Measurements from ENCODE around the gene RANBP10. TPM values are rescaled to one million over a fixed set of nuclear protein-coding genes. Genes with fewer than 3 reads are reported as not detected.
A peak's percentile ranks its signal among the peaks of the same experiment; 100 is the strongest.

RANBP10 gene
- total RNA-seq, 8 experiments from 2014 or later = 4.3 to 19.8 (median 7.6) TPM

GRCh38 chr16:67746846-67747245 is 59.5 kb downstream of the RANBP10 start:
- in situ Hi-C loops (cut with MboI; ENCODE audit: low pct_unique_long_range_greater_than_20kb in 2 of 9, low sequenced_read_pairs in 9 of 9, unreplicated experiment in 9 of 9) = no loop called here
- Histone ChIP-seq H3K4me3 (no peak overlapping the region), H3K4me1 (replicated peaks in 1 of 2) (no peaks in the 10 kb centered on the region), H3K27ac (no peak overlapping the region)
- ATAC-seq (replicated peaks in 6 of 8) = no peak

GRCh38 chr16:67741118-67741517 is 65.2 kb downstream of the RANBP10 start:
- 60 to 100% (median 95%) methylated on average over 1 to 2 of the region's 4 CpGs; no CpG with 5 or more reads in 6 of the 10 experiments for WGBS, 10 experiments

GRCh38 chr16:67740391-67740790 is 66.0 kb downstream of the RANBP10 start:
- Histone ChIP-seq H3K4me1 (replicated peaks in 1 of 2) (no peaks in the 10 kb centered on the region), H3K27ac (no peak overlapping the region), H3K4me3 (no peak overlapping the region)
- no peak for ATAC-seq (replicated peaks in 6 of 8)
- in situ Hi-C loops (cut with MboI; ENCODE audit: low pct_unique_long_range_greater_than_20kb in 2 of 9, low sequenced_read_pairs in 9 of 9, unreplicated experiment in 9 of 9) = no loop called here
- WGBS, 10 experiments = 89 to 100% (median 95%) methylated on average over 1 to 2 of the region's 3 CpGs; no CpG with 5 or more reads in 6 of the 10 experiments

More at GRCh38 chr16:67741118-67741517, 65.2 kb downstream of the RANBP10 start:
- Histone ChIP-seq H3K4me1 (replicated peaks in 1 of 2) (no peaks in the 10 kb centered on the region), H3K27ac (no peak overlapping the region), H3K4me3 (no peak overlapping the region)
- ATAC-seq (replicated peaks in 6 of 8) = no peak
- in situ Hi-C loops (cut with MboI; ENCODE audit: low pct_unique_long_range_greater_than_20kb in 2 of 9, low sequenced_read_pairs in 9 of 9, unreplicated experiment in 9 of 9) = no loop called here

GRCh38 chr16:67736858-67737257 is 69.5 kb downstream of the RANBP10 start:
- Histone ChIP-seq H3K4me3 (no peak overlapping the region), H3K4me1 (replicated peaks in 1 of 2) (no peaks in the 10 kb centered on the region), H3K27ac (no peak overlapping the region)
- ATAC-seq (replicated peaks in 6 of 8) = peak in 2 of 8 experiments; percentile 50 to 91
- in situ Hi-C loops (cut with MboI; ENCODE audit: low pct_unique_long_range_greater_than_20kb in 2 of 9, low sequenced_read_pairs in 9 of 9, unreplicated experiment in 9 of 9) = no loop called here
- WGBS, 10 experiments = 67 to 100% (median 85%) methylated on average over 1 to 3 of the region's 4 CpGs; no CpG with 5 or more reads in 4 of the 10 experiments

GRCh38 chr16:67734731-67735201 is 71.6 kb downstream of the RANBP10 start:
- ATAC-seq (replicated peaks in 6 of 8) = no peak
- WGBS, 10 experiments = 80 to 100% methylated on average over 1 of the region's 9 CpGs; no CpG with 5 or more reads in 8 of the 10 experiments
- Histone ChIP-seq H3K4me1 (replicated peaks in 1 of 2) (no peaks in the 10 kb centered on the region), H3K4me3 (no peak overlapping the region), H3K27ac (no peak overlapping the region)
- in situ Hi-C loops (cut with MboI; ENCODE audit: low pct_unique_long_range_greater_than_20kb in 2 of 9, low sequenced_read_pairs in 9 of 9, unreplicated experiment in 9 of 9) = no loop called here

- no peak overlapping the region for H3K4me3 ChIP-seq
- in situ Hi-C loops (cut with MboI; ENCODE audit: low pct_unique_long_range_greater_than_20kb in 2 of 9, low sequenced_read_pairs in 9 of 9, unreplicated experiment in 9 of 9) = no loop called here
- 90 to 100% (median 100%) methylated on average over 1 to 5 of the region's 5 CpGs; no CpG with 5 or more reads in 5 of the 10 experiments for WGBS, 10 experiments
- no peak for ATAC-seq (replicated peaks in 6 of 8)
- H3K27ac ChIP-seq = no peak overlapping the region
- no peaks in the 10 kb centered on the region for H3K4me1 ChIP-seq (replicated peaks in 1 of 2)
Observed at GRCh38 chr16:67733734-67734470, 72.5 kb downstream of the RANBP10 start.

- in situ Hi-C loops (cut with MboI; ENCODE audit: low pct_unique_long_range_greater_than_20kb in 2 of 9, low sequenced_read_pairs in 9 of 9, unreplicated experiment in 9 of 9) = no loop called here
- no peaks in the 10 kb centered on the region for H3K4me1 ChIP-seq (replicated peaks in 1 of 2)
- no peak overlapping the region for H3K4me3 ChIP-seq
- H3K27ac ChIP-seq = no peak overlapping the region
- 72 to 100% (median 100%) methylated on average over 1 to 2 of the region's 4 CpGs; no CpG with 5 or more reads in 5 of the 10 experiments for WGBS, 10 experiments
- ATAC-seq (replicated peaks in 6 of 8) = no peak
Observed at GRCh38 chr16:67731753-67732095, 74.6 kb downstream of the RANBP10 start.

- in situ Hi-C loops (cut with MboI; ENCODE audit: low pct_unique_long_range_greater_than_20kb in 2 of 9, low sequenced_read_pairs in 9 of 9, unreplicated experiment in 9 of 9) = no loop called here
- Histone ChIP-seq H3K4me1 (replicated peaks in 1 of 2) (no peaks in the 10 kb centered on the region), H3K27ac (no peak overlapping the region), H3K4me3 (no peak overlapping the region)
- WGBS, 10 experiments = 60 to 100% (median 93%) methylated on average over 1 to 7 of the region's 9 CpGs; no CpG with 5 or more reads in 1 of the 10 experiments
- ATAC-seq (replicated peaks in 6 of 8) = no peak
Observed at GRCh38 chr16:67731071-67731752, 75.1 kb downstream of the RANBP10 start.

GRCh38 chr16:67730326-67730725 is 76.0 kb downstream of the RANBP10 start:
- WGBS, 10 experiments = 60 to 100% (median 83%) methylated on average over 1 to 5 of the region's 6 CpGs; no CpG with 5 or more reads in 4 of the 10 experiments
- Histone ChIP-seq H3K4me3 (no peak overlapping the region), H3K4me1 (replicated peaks in 1 of 2) (no peaks in the 10 kb centered on the region), H3K27ac (no peak overlapping the region)
- ATAC-seq (replicated peaks in 6 of 8) = no peak
- in situ Hi-C loops (cut with MboI; ENCODE audit: low pct_unique_long_range_greater_than_20kb in 2 of 9, low sequenced_read_pairs in 9 of 9, unreplicated experiment in 9 of 9) = no loop called here

- ATAC-seq (replicated peaks in 6 of 8) = no peak
- 90 to 100% (median 93%) methylated on average over 2 to 6 of the region's 14 CpGs; no CpG with 5 or more reads in 7 of the 10 experiments for WGBS, 10 experiments
- in situ Hi-C loops (cut with MboI; ENCODE audit: low pct_unique_long_range_greater_than_20kb in 2 of 9, low sequenced_read_pairs in 9 of 9, unreplicated experiment in 9 of 9) = no loop called here
- no peak overlapping the region for H3K4me3 ChIP-seq
- H3K27ac ChIP-seq = no peak overlapping the region
- H3K4me1 ChIP-seq (replicated peaks in 1 of 2) = no peaks in the 10 kb centered on the region
Observed at GRCh38 chr16:67729636-67730248, 76.6 kb downstream of the RANBP10 start.

GRCh38 chr16:67727521-67728485 is 78.6 kb downstream of the RANBP10 start:
- Histone ChIP-seq H3K27ac (no peak overlapping the region), H3K4me3 (no peak overlapping the region), H3K4me1 (replicated peaks in 1 of 2) (no peaks in the 10 kb centered on the region)
- in situ Hi-C loops (cut with MboI; ENCODE audit: low pct_unique_long_range_greater_than_20kb in 2 of 9, low sequenced_read_pairs in 9 of 9, unreplicated experiment in 9 of 9) = no loop called here
- no peak for ATAC-seq (replicated peaks in 6 of 8)
- 80 to 100% (median 93%) methylated on average over 1 to 11 of the region's 22 CpGs; no CpG with 5 or more reads in 3 of the 10 experiments for WGBS, 10 experiments
